ENCODE results near the gene CCDC89.

DNA sequence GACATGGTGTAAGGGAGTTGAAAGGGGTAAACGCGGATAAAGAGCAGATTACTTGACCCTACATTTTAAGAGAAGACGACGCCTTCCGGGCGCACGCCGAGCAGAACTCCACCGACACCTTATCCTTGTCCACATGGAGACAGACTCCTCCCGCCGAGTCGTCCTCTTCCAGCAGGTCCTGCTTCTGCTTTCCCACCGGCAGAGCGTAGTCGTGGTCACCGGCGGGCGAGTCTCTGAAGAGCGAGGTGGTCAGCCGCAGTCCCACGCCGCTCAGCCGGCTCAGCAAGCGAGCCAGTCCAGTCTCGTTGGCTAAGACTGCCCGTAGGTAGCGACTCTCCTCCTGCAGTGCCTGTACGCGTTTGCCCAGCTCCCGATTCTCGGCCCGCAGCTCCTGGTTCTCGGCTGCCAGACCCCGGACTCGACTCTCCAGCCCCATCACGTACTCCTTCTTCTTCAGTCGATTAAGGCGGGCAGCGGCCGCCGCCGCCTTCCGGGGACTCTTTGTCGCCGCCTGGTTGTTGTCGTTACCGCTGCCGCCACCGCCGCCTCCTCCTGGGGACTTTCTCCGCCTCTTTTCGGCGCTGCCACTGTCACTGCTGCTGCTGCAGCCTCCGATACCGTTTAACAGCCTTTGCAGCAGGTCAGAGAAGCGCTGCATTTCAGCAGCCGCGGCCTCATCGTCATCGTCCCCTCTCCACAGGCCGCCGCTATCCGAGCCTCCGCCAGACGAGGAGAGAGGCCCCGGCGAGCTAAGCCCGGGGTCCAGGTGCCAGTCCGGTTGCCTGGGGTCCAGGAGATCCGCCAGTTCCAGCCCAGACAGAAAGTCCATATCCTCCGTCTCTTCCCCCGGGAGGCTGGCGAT, 22.0 kb downstream of the CCDC89 start:
- TF ChIP-seq CTCF (IDR thresholded peaks at IDR 0.05) (peak; percentile 36 to 58 (median 41)), POLR2A (IDR thresholded peaks at IDR 0.05) (no peak)

All from ovary (tissue), 3 donors.